Measurements from ENCODE around the gene NUBP2. TPM values are rescaled to one million over a fixed set of nuclear protein-coding genes. Genes with fewer than 3 reads are reported as not detected.

The NUBP2 gene
- total RNA-seq, 4 donors from 2014 or later: 47.1 to 99.9 (median 59.3) TPM

DNA sequence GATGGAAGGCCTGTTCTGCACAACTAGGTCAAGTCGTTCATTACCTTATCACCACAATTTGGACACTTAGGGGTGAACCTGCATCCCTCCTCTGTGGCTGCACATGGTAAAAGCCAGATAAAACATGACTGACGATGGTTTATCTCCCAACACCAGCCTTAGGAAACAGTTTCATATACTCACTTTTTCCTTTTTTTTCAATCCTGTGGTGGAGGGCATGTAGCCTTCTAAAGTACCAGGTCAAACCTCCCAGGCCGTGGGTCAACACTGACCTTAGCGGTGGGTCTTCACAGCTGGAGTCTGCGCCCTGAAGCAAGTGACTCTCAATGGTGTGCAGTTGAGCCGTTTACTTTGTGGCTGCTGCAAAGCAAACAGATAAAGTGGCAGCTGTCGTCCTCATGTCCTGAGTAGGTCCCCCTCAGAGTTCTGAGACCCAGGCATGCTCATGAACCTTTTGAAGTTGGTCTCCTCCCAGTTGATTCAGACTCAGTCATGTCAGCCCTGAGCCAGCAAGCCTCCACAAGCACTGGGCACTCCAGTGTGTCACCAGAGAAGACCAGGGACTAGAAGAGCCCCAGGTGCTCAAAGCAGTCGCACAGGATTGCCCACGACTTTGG, 50.2 kb downstream of the NUBP2 start:
- Histone ChIP-seq H3K36me3 (peaks cover 0 to 5% (median 0%) of the 10 kb centered on the region in 3 donors), H3K27ac (no peak overlapping the region), H3K27me3 (no peaks in the 10 kb centered on the region), H3K9me3 (no peaks in the 10 kb centered on the region), H3K4me1 (peaks cover 0 to 29% (median 0%) of the 10 kb centered on the region in 4 donors), H3K4me3 (no peak overlapping the region)
- no peak for DNase-seq
- TF ChIP-seq POLR2A (IDR thresholded peaks at IDR 0.05): no peak
- TF ChIP-seq, protein P1, sequence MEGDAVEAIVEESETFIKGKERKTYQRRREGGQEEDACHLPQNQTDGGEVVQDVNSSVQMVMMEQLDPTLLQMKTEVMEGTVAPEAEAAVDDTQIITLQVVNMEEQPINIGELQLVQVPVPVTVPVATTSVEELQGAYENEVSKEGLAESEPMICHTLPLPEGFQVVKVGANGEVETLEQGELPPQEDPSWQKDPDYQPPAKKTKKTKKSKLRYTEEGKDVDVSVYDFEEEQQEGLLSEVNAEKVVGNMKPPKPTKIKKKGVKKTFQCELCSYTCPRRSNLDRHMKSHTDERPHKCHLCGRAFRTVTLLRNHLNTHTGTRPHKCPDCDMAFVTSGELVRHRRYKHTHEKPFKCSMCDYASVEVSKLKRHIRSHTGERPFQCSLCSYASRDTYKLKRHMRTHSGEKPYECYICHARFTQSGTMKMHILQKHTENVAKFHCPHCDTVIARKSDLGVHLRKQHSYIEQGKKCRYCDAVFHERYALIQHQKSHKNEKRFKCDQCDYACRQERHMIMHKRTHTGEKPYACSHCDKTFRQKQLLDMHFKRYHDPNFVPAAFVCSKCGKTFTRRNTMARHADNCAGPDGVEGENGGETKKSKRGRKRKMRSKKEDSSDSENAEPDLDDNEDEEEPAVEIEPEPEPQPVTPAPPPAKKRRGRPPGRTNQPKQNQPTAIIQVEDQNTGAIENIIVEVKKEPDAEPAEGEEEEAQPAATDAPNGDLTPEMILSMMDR (IDR thresholded peaks at IDR 0.05): no peak

DNA sequence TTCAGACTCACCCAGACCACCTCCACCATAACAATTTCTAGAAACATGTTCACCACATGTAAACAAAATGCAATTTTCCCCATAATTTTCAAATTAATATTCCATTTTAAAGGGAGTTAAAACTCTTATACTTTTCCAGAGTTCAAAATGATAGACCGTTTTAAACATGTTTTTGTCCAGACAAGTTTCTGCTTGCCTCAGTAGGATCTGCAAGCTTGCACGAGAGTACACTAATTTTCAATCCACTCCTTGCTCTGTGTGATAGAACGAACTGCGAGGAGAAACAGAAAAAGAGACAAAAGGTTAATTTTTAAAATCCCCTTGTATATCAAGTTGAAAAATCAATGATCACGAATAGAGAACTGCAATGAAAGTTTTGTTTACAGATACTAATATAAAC, 51.3 kb downstream of the NUBP2 start:
- no peaks in the 10 kb centered on the region for H3K27me3 ChIP-seq
- no peaks in the 10 kb centered on the region for H3K9me3 ChIP-seq
- TF ChIP-seq, protein P1 (IDR thresholded peaks at IDR 0.05): no peak
- no peak for TF ChIP-seq POLR2A (IDR thresholded peaks at IDR 0.05)
- H3K4me3 ChIP-seq: no peak overlapping the region
- H3K27ac ChIP-seq: no peak overlapping the region
- H3K4me1 ChIP-seq: peaks cover 0 to 17% (median 0%) of the 10 kb centered on the region in 4 donors
- H3K36me3 ChIP-seq: peaks cover 0 to 5% (median 0%) of the 10 kb centered on the region in 3 donors
- DNase-seq: no peak

Small RNA genes lying within 50 kb of the gene (small RNA-seq; reads per million reads assigned to genes)
- 0.12 to 0.70 reads per million in 2 donors for gene MIR3177

Other genes with a start within 250 kb of the NUBP2 start
- 10 to 100 TPM in 3 of 4 donors, 1 to 10 TPM in 1; 7.4 to 42.1 (median 11.6) TPM for gene TMEM204, start 249.3 kb upstream of the NUBP2 start, total RNA-seq
- 10 to 100 TPM in 3 of 4 donors, 1 to 10 TPM in 1; 7.5 to 21.6 (median 18.4) TPM for gene IFT140, start 170.9 kb upstream of the NUBP2 start, total RNA-seq
- 10 to 100 TPM; 16.5 to 37.1 (median 20.0) TPM for gene CRAMP1, start 170.6 kb upstream of the NUBP2 start, total RNA-seq
- gene JPT2, start 104.7 kb upstream of the NUBP2 start, total RNA-seq: 10 to 100 TPM; 22.7 to 32.3 (median 25.0) TPM
- gene MAPK8IP3, start 76.8 kb upstream of the NUBP2 start, total RNA-seq: 100 to 1,000 TPM in 3 of 4 donors, 10 to 100 TPM in 1; 78.1 to 456 (median 193) TPM
- 100 to 1,000 TPM in 3 of 4 donors, 10 to 100 TPM in 1; 69.3 to 150 (median 126) TPM for gene NME3, start 11.4 kb upstream of the NUBP2 start, total RNA-seq
- gene EME2, start 10.2 kb upstream of the NUBP2 start, total RNA-seq: 10 to 100 TPM; 54.6 to 99.9 (median 67.0) TPM
- gene MRPS34, start 9.8 kb upstream of the NUBP2 start, total RNA-seq: 100 to 1,000 TPM in 1 of 4 donors, 10 to 100 TPM in 3; 67.6 to 114 (median 82.3) TPM
- gene SPSB3, start 389 bp upstream of the NUBP2 start, total RNA-seq: 100 to 1,000 TPM in 2 of 4 donors, 10 to 100 TPM in 2; 76.4 to 148 (median 102) TPM
- under 1 TPM in 1 of 4 donors, not detected in 3; 0.35 TPM for gene IGFALS, start 10.7 kb downstream of the NUBP2 start, total RNA-seq
- 100 to 1,000 TPM; 105 to 187 (median 155) TPM for gene HAGH, start 43.9 kb downstream of the NUBP2 start, total RNA-seq
- gene FAHD1, start 44.2 kb downstream of the NUBP2 start, total RNA-seq: 100 to 1,000 TPM; 107 to 188 (median 152) TPM
- not detected for gene MEIOB, start 89.2 kb downstream of the NUBP2 start, total RNA-seq
- not detected for gene HS3ST6, start 135.5 kb downstream of the NUBP2 start, total RNA-seq
- gene MSRB1, start 160.2 kb downstream of the NUBP2 start, total RNA-seq: 10 to 100 TPM; 17.3 to 46.6 (median 38.3) TPM
- gene RPL3L, start 171.7 kb downstream of the NUBP2 start, total RNA-seq: not detected
- 100 to 1,000 TPM in 3 of 4 donors, 10 to 100 TPM in 1; 55.3 to 373 (median 236) TPM for gene NDUFB10, start 176.6 kb downstream of the NUBP2 start, total RNA-seq
- gene RPS2, start 181.9 kb downstream of the NUBP2 start, total RNA-seq: 1,000 to 10,000 TPM in 3 of 4 donors, 100 to 1,000 TPM in 1; 736 to 1,881 (median 1,543) TPM
- gene RNF151, start 183.9 kb downstream of the NUBP2 start, total RNA-seq: not detected
- 10 to 100 TPM; 19.8 to 50.8 (median 39.1) TPM for gene TBL3, start 189.1 kb downstream of the NUBP2 start, total RNA-seq
- gene NOXO1, start 198.5 kb downstream of the NUBP2 start, total RNA-seq: 10 to 100 TPM in 3 of 4 donors, 1 to 10 TPM in 1; 8.6 to 23.1 (median 11.3) TPM
- gene GFER, start 201.2 kb downstream of the NUBP2 start, total RNA-seq: 100 to 1,000 TPM in 1 of 4 donors, 10 to 100 TPM in 3; 31.4 to 102 (median 83.1) TPM
- 1 to 10 TPM in 3 of 4 donors, not detected in 1; 1.3 to 3.9 (median 3.3) TPM for gene SYNGR3, start 207.0 kb downstream of the NUBP2 start, total RNA-seq
- 10 to 100 TPM; 48.5 to 84.0 (median 51.4) TPM for gene ZNF598, start 226.9 kb downstream of the NUBP2 start, total RNA-seq
- gene NPW, start 236.8 kb downstream of the NUBP2 start, total RNA-seq: 1 to 10 TPM in 2 of 4 donors, not detected in 2; 2.8 to 9.1 TPM
- 100 to 1,000 TPM in 1 of 4 donors, 10 to 100 TPM in 3; 21.5 to 104 (median 30.2) TPM for gene NHERF2, start 243.9 kb downstream of the NUBP2 start, total RNA-seq